ENCODE measurements around the gene KRT76.

The KRT76 gene

GRCh38 chr12:52813203-52813819 is 36.2 kb upstream of the KRT76 start:
- DNase-seq: no peak

- no peak for DNase-seq
These were observed 35.6 kb upstream of the KRT76 start for GRCh38 chr12:52812749-52813148.

- no peak for DNase-seq
These were observed 34.9 kb upstream of the KRT76 start for GRCh38 chr12:52812073-52812400.

GRCh38 chr12:52811191-52812072 is 34.3 kb upstream of the KRT76 start:
- DNase-seq: no peak

- DNase-seq: no peak
These were observed 33.4 kb upstream of the KRT76 start for GRCh38 chr12:52810554-52810953.

GRCh38 chr12:52809166-52809565 is 32.0 kb upstream of the KRT76 start:
- no peak for DNase-seq

GRCh38 chr12:52808573-52809160 is 31.5 kb upstream of the KRT76 start:
- DNase-seq: no peak

GRCh38 chr12:52807544-52808470 is 30.7 kb upstream of the KRT76 start:
- DNase-seq: no peak

- DNase-seq: no peak
These were observed 29.8 kb upstream of the KRT76 start for GRCh38 chr12:52806821-52807543.

- no peak for DNase-seq
These were observed 29.1 kb upstream of the KRT76 start for GRCh38 chr12:52806169-52806811.

GRCh38 chr12:52805739-52806138 is 28.6 kb upstream of the KRT76 start:
- no peak for DNase-seq

- no peak for DNase-seq
These were observed 27.9 kb upstream of the KRT76 start for GRCh38 chr12:52805000-52805399.

- no peak for DNase-seq
These were observed 25.3 kb upstream of the KRT76 start for GRCh38 chr12:52802442-52802841.

GRCh38 chr12:52801773-52802172 is 24.6 kb upstream of the KRT76 start:
- DNase-seq: no peak

- no peak for DNase-seq
These were observed 23.2 kb upstream of the KRT76 start for GRCh38 chr12:52800259-52800917.

GRCh38 chr12:52799505-52800211 is 22.5 kb upstream of the KRT76 start:
- DNase-seq: no peak

GRCh38 chr12:52798671-52799504 is 21.7 kb upstream of the KRT76 start:
- no peak for DNase-seq

- no peak for DNase-seq
These were observed 21.0 kb upstream of the KRT76 start for GRCh38 chr12:52798003-52798670.

GRCh38 chr12:52797529-52797894 is 20.4 kb upstream of the KRT76 start:
- DNase-seq: no peak

Data from activated CD4-positive, alpha-beta T cell treated with anti-CD3 and anti-CD28 coated beads, Interleukin-2, amount 50 U/mL, for 48 hours (primary cell).